Neural progenitor cell (in vitro differentiated cells): ENCODE measurements around the gene INKA1.

ENCODE experiments used
- CTCF ChIP-seq: fragments of 200-600 bp; sonication (generic); IDR thresholded peaks from 2 replicates; pipeline ENCODE4 v1.5.1; 2017; ENCODE audit warnings: antibody characterized with exemption, mild to moderate bottlenecking
- EZH2 ChIP-seq: fragments of 200-600 bp; sonication (generic); IDR thresholded peaks from 2 replicates; pipeline ENCODE4 v1.6.1; 2017; ENCODE audit warnings: antibody characterized with exemption, mild to moderate bottlenecking, moderate library complexity

GRCh38 chr3:49831341-49831740, 28.3 kb downstream of the INKA1 start:
- no peak for TF ChIP-seq EZH2
- TF ChIP-seq CTCF: no peak
